ENCODE data around the gene TJP2.

The TJP2 gene

DNA sequence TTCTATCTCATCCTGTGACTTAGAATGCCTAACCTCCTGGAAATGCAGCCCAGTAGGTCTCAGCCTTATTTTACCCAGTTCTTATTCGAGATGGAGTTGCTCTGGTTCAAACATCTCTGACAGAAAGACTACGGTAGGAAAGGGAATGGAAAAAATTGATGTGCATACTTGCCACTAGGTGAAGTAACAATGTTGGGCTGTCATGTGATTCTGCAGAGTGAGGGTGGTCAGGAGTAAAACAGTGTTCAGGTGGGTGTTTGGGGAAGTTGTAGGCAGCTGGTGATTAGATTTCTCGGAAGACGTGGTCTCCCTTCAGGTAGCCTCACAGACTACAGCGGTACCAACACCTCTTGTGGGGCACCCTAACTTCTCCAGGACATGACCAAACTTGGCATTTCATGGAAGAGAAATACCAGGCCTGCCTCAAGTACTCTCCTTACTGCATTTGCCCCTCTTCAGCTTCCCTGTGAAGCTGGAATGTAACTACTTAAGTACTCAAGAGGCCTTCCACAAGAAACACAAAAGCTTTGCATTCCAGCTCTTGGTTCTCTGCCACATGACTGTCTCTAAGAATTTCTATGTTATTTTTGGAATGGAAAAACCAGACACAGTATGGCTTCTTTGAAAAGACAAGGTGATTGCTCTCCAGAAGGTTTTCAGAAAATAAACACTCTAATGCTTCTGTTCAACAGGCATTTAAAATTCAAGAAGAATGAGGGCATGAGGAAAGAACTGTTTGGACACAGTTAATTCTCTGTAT is 133.5 kb downstream of the TJP2 start:
- DNase-seq (ENCODE audit: low read depth), result peak; percentile 91
- TF ChIP-seq, protein P1, sequence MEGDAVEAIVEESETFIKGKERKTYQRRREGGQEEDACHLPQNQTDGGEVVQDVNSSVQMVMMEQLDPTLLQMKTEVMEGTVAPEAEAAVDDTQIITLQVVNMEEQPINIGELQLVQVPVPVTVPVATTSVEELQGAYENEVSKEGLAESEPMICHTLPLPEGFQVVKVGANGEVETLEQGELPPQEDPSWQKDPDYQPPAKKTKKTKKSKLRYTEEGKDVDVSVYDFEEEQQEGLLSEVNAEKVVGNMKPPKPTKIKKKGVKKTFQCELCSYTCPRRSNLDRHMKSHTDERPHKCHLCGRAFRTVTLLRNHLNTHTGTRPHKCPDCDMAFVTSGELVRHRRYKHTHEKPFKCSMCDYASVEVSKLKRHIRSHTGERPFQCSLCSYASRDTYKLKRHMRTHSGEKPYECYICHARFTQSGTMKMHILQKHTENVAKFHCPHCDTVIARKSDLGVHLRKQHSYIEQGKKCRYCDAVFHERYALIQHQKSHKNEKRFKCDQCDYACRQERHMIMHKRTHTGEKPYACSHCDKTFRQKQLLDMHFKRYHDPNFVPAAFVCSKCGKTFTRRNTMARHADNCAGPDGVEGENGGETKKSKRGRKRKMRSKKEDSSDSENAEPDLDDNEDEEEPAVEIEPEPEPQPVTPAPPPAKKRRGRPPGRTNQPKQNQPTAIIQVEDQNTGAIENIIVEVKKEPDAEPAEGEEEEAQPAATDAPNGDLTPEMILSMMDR (conservative IDR thresholded peaks at IDR 0.05; ENCODE audit: low read depth, low read length), result peak; percentile 21
- no peak overlapping the region for H3K4me3 ChIP-seq (ENCODE audit: low read length)

- TF ChIP-seq, protein P1 (conservative IDR thresholded peaks at IDR 0.05; ENCODE audit: low read depth, low read length), result no peak
- no peak for DNase-seq (ENCODE audit: low read depth)
- no peak overlapping the region for H3K4me3 ChIP-seq (ENCODE audit: low read length)
Observed at GRCh38 chr9:69308206-69308931, 134.3 kb downstream of the TJP2 start.

DNA sequence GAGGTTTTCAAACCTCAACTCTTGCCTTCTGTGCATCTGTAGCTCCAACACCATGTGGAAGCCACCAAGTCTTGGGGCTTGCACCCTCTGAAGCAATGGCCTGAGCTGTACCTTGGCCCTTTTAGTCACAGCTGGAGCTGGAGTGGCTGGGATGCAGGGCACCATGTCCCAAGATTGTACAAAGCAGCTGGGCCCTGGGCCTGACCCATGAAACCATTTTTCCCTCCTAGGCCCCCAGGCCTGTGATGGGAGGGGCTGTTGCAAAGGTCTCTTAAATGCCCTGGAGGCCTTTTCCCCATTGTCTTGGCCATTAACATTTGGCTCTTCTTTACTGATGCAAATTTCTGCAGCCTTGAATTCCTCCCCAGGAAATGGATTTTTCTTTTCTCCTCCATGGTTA is 139.1 kb downstream of the TJP2 start:
- TF ChIP-seq, protein P1 (conservative IDR thresholded peaks at IDR 0.05; ENCODE audit: low read depth, low read length), result no peak
- DNase-seq (ENCODE audit: low read depth), result no peak
- no peak overlapping the region for H3K4me3 ChIP-seq (ENCODE audit: low read length)

DNA sequence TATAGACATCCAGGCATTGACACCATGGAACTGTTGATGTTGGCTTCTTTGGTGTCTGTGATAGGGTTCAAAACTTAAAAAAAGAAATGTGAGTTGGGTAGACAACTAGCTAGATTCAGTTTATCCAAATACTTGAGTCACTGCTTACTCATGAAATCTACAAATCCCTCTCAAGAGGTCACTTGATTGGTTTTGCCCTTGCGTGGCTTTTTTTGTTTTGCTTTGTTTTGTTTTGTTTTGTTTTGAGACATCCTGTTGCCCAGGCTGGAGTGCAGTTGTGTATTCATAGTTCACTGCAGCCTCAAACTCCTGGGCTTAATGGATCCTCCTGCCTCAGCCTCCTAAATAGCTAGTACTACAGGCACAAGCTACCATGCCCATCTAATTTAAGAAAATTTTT is 140.5 kb downstream of the TJP2 start:
- TF ChIP-seq, protein P1 (conservative IDR thresholded peaks at IDR 0.05; ENCODE audit: low read depth, low read length), result no peak
- no peak for DNase-seq (ENCODE audit: low read depth)
- H3K4me3 ChIP-seq (ENCODE audit: low read length), result no peak overlapping the region

DNA sequence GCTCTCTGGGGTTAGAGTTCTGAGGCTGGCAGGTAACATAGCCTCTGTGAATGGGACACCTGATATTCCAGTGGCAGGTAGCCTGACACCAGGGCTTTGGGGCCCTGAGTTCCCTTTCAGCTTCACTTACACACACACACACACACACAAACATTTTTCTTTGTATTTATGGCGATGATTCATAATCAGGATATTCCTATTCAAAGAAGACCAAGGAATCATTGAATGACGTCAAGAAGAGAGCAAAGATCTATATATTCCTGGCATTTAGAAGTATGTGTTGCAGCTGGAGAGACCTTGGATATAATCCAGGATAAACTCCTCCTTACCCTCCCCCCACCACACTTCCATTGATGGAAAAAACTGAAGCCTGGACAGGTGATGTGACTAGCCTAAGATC is 143.0 kb downstream of the TJP2 start:
- peak; percentile 37 for DNase-seq (ENCODE audit: low read depth)
- TF ChIP-seq, protein P1 (conservative IDR thresholded peaks at IDR 0.05; ENCODE audit: low read depth, low read length), result no peak
- no peak overlapping the region for H3K4me3 ChIP-seq (ENCODE audit: low read length)

- no peak overlapping the region for H3K4me3 ChIP-seq (ENCODE audit: low read length)
- no peak for DNase-seq (ENCODE audit: low read depth)
- TF ChIP-seq, protein P1 (conservative IDR thresholded peaks at IDR 0.05; ENCODE audit: low read depth, low read length), result no peak
Observed at GRCh38 chr9:69317894-69318293, 143.8 kb downstream of the TJP2 start.
